ENCODE measurements around the gene PRAMEF1. TPM values are rescaled to one million over a fixed set of nuclear protein-coding genes. Genes with fewer than 3 reads are reported as not detected.
"Not testable (repeated sequence)": the region's sequence is repeated elsewhere in the genome, so short reads cannot be mapped to it uniquely, and the experiment has no call there.

PRAMEF1 gene, protein sequence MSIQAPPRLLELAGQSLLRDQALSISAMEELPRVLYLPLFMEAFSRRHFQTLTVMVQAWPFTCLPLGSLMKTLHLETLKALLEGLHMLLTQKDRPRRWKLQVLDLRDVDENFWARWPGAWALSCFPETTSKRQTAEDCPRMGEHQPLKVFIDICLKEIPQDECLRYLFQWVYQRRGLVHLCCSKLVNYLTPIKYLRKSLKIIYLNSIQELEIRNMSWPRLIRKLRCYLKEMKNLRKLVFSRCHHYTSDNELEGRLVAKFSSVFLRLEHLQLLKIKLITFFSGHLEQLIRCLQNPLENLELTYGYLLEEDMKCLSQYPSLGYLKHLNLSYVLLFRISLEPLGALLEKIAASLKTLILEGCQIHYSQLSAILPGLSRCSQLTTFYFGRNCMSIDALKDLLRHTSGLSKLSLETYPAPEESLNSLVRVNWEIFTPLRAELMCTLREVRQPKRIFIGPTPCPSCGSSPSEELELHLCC
- total RNA-seq (2021; fragmentation: NEBNext Ultra II Directional; extraction: Animal tissue kit (Norgen Biotek cat#: 25700)) (not detected in 2 replicates), polyA plus RNA-seq (2011; rRNA removed) (not detected in 2 replicates), polyA minus RNA-seq (2011; rRNA and poly(A)+ RNA removed) (not detected in 2 replicates)
- polyA plus RNA-seq (2011; cell fraction: cytosol; rRNA removed), result not detected
- not detected for polyA plus RNA-seq (2011; cell fraction: nucleus; rRNA removed)
- polyA plus RNA-seq (2012, experiment 1 of 2), result not detected in 4 replicates
- polyA plus RNA-seq (2012, experiment 2 of 2), result not detected
- not detected for polyA plus RNA-seq (2013, experiment 1 of 2)
- polyA plus RNA-seq (2013, experiment 2 of 2), result not detected
- not detected for polyA minus RNA-seq (2011; cell fraction: cytosol; rRNA and poly(A)+ RNA removed)
- not detected for polyA minus RNA-seq (2011; cell fraction: nucleus; rRNA and poly(A)+ RNA removed)
- long read RNA-seq, experiment 1, result 0 reads
- long read RNA-seq, experiment 2, result 0 reads

DNA sequence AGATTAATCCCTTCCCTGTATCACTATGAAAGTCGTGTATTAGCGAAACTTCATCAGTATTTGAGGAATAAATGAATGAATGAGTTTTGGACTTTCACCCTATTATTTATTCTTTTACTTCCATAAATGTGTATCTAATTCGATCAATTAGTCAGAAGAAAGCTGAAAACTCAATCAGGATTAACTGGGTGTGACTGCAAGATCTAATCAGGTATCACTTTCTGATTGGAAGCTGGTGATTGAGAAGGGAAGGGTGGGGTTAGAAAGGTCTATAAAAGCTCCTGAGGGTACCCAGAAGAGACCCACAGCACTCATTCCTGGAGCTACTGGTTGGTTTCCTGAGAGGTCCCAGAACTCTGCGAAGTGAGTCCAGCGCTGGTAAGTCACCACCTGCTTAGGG lies at the start of gene PRAMEF1:
TSS of gene PRAMEF1 (plus strand) at position 301 of the 400 bp plus-strand sequence. CDS start 1,831 bp downstream, outside the sequence.
- FAIRE-seq; H3K18ac ChIP-seq (ENCODE audit: extremely low read depth, low read length); H3K4me2 ChIP-seq (ENCODE audit: insufficient read depth in 1 of 2, low read depth in 2 of 2, low read length in 2 of 2); H2BK120ac ChIP-seq (replicated peaks; ENCODE audit: low read depth, low read length); H3K79me1 ChIP-seq (ENCODE audit: low read depth, low read length); H4K5ac ChIP-seq (ENCODE audit: insufficient read length, low read depth, low read length); H3K14ac ChIP-seq (ENCODE audit: insufficient read length); H2AK5ac ChIP-seq (ENCODE audit: low read depth, low read length); H3K79me2 ChIP-seq (ENCODE audit: control insufficient read depth in 1 of 2, insufficient read depth in 2 of 2, low read length in 2 of 2); H2BK15ac ChIP-seq (ENCODE audit: low read length); H3K4ac ChIP-seq (replicated peaks; ENCODE audit: insufficient read length, low read depth, low read length); H3K56ac ChIP-seq (replicated peaks; ENCODE audit: insufficient read length, low read depth, low read length); CTCF ChIA-PET (ENCODE audit: partially characterized antibody); H3K36me3 ChIP-seq (ENCODE audit: control insufficient read depth in 2 of 4, insufficient read depth in 4 of 4, low read length in 3 of 4); H4K20me1 ChIP-seq (replicated peaks in 1 of 2; ENCODE audit: control insufficient read depth in 1 of 2, insufficient read depth in 2 of 2, low read length in 2 of 2); H2BK5ac ChIP-seq (ENCODE audit: low read depth, low read length); H3K27ac ChIP-seq (ENCODE audit: low read depth, low read length); H4K91ac ChIP-seq (replicated peaks; ENCODE audit: insufficient read length, low read length); DNase-seq (ENCODE audit: low read depth in 1 of 2, low spot score in 2 of 2); H2BK12ac ChIP-seq (ENCODE audit: low read depth, low read length); H3K4me1 ChIP-seq (replicated peaks in 1 of 4; ENCODE audit: control insufficient read depth in 3 of 4, insufficient read depth in 4 of 4, low read length in 3 of 4); H3K4me3 ChIP-seq (ENCODE audit: extremely low read depth in 1 of 4, insufficient read depth in 2 of 4, low read depth in 3 of 4, low read length in 4 of 4); H2BK20ac ChIP-seq (ENCODE audit: low read length); H3K9ac ChIP-seq (replicated peaks in 1 of 4; ENCODE audit: extremely low read depth in 1 of 4, low read depth in 3 of 4, low read length in 3 of 4); POLR2A ChIA-PET (ENCODE audit: partially characterized antibody); H2AFZ ChIP-seq (ENCODE audit: low read length); H3K9me3 ChIP-seq (ENCODE audit: insufficient read depth in 2 of 2, low read depth in 1 of 2, low read length in 1 of 2); H3K23me2 ChIP-seq (ENCODE audit: low read depth, low read length); H3K23ac ChIP-seq (ENCODE audit: insufficient read length); H3K27me3 ChIP-seq (replicated peaks in 1 of 4; ENCODE audit: control insufficient read depth in 3 of 4, extremely low read depth in 1 of 4, insufficient read depth in 3 of 4, low read length in 3 of 4); H4K8ac ChIP-seq (ENCODE audit: extremely low read depth, insufficient read depth, low read length): not testable (repeated sequence)
- WGBS, 2 experiments (ENCODE audit: extremely low coverage in 1 of 2, insufficient coverage in 1 of 2, insufficient read length in 1 of 2, insufficient replicate concordance in 2 of 2, low coverage in 1 of 2, low lambda C conversion rate in 2 of 2, missing lambda C conversion rate in 1 of 2), result 87% methylated on average over 4 of the region's 5 CpGs; no CpG with 5 or more reads in 1 of the 2 experiments
